Activated T-cell treated with anti-CD3 and anti-CD28 coated beads for 4 hours (primary cell): Measurements from ENCODE around the gene DHCR7.
A peak's percentile ranks its signal among the peaks of the same experiment; 100 is the strongest.

Experiments used
- DNase-seq: peaks from one replicate; pipeline ENCODE4 v3.0.0-alpha.2; 2020

DHCR7 gene

DNA sequence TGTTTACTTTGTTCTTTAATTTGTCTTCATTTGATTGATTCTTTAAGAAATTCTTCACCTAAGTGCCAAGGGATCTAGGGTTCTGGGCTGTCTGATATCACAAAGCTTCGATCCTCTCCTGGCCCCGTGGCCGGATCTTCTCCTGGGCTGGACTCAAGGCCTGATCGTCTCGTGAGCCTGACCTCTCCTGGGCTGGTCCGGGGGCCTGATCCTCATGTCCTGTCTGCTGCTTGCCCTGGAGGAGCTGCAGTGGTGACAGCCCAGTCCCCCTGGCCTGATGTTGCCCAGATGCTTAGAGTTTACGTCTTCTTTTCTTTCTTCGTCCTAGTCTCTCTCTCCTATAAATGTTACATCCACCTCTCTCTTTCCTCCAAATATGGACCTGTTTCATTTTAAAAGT, 8.1 kb upstream of the DHCR7 start:
- DNase-seq: no peak

DNA sequence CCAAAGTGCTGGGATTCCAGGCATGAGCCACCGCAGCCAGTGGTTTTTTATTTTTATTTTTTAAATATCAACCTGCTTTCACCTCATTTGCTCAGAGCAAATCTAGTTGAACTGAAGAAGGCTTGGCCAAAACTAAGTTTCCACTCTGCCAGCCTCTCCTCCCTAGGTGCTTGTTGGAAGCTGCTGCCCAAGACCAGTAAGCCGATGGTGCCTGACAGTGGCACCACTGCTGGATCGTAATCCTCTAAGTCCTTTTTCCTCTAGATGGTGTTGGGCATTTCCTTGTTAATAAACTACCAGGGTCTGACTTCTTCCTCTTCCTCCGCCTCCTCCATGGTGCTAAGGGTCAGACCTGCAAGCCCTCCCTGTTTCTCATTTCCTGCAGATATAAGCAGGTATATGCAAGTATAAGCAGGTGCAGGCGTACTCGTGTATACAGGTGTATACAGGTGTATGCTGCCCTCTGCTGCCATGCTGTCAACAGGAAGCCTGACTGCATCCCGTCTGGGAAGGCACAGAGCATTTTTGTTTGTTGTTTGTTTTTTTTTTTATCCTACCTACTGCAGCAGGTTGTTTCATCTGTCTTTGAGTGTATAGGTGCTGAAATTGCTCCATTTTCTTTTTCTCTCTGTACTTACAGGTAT, 6.4 kb upstream of the DHCR7 start:
- DNase-seq: peak; percentile 21

DNA sequence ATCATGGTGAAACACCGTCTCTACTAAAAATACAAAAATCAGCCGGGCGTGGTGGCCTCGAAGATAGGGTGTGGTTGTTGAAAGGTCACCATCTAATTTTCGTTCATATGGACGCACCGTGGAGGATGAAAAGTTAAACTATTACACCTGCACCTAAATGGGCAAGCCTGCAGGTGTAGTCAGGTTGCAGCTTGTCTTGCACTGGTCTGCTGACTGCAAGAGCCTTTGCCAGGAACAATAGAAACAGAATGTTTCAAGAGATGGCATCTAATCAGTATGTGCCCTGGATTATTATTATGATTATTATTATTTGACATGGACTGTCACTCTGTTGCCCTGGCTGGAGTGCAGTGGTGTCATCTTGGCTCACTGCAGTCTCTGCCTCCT, 5.7 kb upstream of the DHCR7 start:
- DNase-seq: no peak

DNA sequence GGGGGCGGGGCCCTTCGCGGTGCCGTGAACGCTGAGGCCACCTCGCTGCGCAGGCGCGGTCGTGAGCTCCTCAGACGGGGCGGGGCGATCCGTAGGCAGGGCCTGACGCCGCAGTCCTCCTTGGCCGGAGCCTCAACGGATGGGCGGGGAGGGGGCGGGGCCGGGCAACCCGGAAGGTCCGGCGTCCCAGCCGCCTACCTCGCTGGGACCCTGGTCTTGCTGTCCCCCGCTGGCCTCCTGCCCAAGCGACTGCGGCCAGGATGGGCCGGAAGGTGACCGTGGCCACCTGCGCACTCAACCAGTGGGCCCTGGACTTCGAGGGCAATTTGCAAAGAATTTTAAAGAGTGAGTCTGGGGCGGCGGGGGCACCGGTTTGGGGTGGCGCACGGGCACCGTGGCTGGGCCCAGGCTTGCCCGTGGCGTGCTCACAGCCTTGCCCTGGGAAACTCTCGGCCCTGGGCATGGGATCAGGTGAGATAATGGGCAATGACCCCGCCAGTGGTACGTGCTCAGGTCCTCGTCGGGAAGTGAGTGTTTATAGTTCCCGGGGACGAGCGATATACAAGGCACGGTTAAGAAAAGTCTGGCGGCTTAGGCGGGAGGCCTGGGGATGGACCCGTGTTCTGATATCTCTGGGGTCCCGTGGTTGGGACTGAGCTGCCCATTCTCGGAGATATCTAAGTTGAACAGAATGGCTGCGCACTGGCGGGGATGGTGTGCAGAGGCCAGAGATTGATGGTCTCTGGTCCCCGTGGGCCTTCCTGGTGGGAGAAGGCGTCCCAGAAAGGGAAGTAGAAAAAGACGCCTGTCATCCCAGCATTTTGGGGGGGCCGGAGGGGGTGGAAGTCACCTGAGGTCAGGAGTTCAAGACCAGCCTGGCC, 5.1 kb upstream of the DHCR7 start, which contains the start of gene NADSYN1:
Gene NADSYN1 (plus strand): TSS at position 167 of the 881 bp plus-strand sequence. CDS start 94 bp downstream, at position 261.
- peak; percentile 87 for DNase-seq

DNA sequence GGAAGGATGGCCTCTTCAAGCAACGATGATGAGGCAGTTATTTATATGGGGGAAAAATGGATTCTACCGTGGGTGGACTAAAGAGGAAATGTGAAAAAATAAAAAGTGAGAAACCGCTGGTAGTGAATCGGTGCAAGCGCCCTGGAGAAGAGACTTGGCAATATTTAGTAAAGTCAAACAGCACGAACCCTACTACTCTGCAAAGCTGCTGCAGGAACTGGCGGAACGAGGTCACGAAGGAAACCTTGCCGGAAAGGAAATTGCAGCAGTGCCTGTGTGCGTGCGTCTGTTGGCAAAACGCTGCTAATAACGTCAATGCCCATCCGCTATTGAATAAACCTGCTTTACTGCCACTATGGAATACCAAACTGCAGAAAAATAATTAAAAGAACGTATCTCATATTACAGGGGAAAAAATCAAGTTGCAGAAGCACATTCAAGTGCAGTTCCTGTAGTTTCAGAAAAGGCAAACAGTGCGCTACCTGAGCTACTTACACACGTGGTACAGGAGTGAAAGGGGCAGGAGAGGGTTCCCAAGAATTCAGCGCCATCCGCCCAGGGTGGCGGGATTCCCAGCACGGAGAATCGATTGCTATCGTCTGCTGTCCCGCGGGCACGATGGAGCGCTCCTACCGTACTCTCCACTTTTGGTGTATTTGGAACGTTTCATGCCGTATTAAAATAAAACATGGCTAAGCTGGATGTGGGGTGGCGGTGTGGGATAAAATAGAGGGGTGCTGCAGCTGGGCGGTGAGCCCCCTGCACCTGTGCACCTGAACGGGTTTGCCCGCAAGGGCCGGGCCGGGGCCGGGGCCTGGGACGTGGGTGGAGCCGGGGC, 4.2 kb upstream of the DHCR7 start:
- DNase-seq: no peak

DNA sequence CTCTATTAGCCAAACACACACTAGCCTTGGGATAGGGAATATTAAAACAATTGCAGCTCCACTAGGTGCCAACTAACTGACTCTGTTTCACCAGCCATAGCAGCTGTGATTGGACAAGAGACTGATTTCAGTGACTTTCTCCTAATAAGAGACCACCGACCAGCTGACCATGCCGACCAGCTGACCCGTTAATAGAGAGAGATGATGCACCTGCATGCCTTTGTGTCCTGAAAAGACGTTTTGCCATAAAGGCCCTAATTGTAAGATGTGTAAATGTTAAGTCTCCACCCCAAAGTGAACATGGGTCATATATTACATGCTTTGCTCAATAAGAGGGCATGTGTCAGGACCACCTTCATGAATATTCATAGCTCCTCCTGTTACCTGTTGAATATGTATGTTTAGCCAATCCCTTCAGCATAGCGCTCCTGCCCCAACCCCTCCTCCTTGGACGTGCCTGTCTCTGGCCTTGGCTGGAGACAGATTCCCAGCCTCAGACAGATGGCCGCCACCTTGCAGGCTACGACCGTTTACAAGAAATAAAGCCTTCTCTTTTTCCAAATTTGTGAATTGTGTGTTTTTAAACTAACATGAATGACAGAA, 3.5 kb upstream of the DHCR7 start:
- no peak for DNase-seq

DNA sequence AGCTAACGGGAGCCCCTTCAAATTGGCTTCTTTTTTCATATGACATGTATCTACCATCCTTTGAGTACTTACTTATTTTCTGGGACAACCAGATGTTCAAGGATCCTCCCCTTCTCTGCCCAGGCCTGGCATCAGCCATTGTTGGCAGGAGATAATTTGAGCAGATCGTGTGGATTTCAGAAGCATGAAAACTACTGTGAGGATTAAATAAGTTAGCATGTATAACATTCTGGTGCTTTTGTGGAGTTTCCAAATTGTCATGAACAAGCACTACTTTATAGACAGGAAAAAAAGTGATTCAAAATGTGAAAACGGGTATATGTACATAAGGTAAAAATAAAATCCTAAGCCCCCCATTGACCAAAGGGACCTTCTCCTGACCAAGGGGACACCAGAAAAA, 2.7 kb upstream of the DHCR7 start:
- no peak for DNase-seq

DNA sequence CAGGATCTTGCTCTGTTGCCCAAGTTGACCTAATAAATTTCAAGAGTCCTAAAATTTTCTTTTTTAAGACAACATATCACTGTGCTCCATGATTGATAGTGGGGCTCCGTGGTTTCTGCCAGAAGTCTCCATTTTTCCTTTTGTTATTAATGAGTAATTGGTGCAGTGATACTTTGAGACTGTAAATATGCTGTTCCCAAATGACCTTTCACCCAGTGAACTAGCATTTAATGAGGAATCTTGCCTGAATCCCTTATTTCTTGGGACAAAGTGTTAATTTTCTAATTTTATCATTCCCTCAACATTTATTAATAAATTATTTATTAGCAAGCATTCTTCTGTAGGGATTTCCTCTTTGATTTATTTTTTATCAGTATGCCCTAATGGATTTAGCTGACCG, 2.3 kb upstream of the DHCR7 start:
- DNase-seq: no peak

DNA sequence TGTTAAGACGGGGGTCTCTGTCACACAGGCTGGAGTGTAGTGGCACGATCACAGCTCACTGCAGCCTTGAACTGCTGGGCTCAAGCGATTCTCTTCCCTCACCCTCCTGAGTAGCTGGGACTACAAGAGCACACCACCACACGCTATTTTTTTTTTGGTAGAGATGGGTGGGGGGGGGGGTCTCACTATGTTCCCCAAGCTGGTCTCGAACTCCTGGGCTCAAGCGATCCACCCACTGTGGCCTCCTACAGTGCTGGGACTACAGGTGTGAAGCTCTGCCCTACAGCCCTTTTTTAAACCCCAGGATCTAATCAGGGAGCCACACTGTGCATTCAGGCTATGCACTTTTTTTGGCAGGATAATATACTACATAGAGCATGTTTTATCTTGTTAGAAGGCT, 1.4 kb upstream of the DHCR7 start:
- no peak for DNase-seq

DNA sequence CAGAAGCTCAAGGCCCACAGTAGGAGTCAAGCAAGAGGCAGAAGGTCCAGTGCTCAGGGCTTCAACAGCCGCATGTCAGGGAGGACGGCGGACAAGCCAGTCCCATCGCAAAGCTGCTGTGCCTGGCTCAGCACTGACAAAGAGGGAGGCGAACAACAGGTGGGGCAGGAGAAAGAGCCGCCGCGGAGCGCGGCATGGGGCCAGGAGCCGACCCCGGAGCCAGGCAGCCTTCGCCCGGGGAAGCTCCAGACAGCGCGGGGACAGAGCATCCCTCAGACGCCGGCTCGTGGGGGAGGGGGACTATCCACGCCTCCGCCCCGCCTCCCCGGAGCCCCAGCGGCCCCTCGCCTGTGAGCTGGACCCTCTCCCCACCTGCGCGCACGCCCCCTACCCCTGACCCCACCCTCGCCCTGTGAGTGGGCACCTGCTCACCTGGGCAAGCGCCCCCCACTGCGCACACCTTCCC, 369 bp downstream of the DHCR7 start:
- DNase-seq: peak; percentile 15

DNA sequence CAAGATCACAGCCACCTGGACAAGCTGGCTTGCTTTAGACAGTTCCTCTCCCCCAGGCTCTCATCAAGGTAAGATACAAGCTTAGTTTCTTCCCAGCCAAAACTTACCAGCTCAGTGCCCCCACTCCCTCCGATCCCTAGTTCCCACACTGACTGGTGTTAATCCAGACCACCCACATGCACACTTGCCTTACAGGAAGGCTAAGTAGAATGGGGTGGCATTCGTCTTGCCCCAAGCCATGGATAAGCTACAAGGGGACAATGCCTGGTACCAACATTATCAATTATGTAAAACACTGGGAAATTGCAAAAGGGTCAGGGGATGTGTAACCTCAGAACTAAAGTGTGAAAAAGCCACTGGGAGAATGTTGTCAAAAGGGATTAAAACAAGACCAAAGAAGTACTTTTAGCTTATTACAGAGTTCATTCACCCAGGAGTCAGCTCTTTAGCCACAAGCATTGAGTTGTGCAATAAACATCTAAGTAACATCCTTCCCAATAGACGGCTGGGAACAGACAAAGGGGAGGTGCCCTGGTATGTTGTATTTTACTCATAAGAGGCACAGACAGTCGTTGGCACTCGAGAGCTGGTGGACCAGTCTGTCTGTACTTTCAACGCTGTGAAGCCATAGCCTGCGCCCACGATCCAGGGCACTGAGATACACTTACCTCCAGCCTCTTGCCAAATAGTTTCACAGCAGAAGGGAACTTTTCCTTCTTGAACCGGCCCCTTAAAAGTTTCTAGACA, 1.1 kb downstream of the DHCR7 start:
- DNase-seq: no peak

DNA sequence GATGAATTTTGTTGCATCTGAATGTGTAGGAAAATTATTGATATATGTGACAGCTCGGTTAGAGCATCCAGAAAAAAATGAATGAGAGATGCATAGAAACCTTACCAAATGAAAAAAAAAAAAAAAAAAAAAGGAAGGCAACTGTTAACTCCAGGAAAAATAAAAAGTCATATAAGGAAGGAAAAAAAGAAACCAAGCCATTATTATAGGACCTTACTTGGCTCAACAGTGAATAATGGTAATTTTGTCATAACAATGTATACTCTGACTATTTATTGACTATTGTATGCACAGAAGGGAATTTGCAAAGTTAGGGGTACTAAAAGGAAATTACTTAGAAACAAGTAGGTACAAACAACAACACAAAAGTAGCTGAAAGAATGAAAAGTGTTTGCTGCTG, 2.0 kb downstream of the DHCR7 start:
- no peak for DNase-seq

DNA sequence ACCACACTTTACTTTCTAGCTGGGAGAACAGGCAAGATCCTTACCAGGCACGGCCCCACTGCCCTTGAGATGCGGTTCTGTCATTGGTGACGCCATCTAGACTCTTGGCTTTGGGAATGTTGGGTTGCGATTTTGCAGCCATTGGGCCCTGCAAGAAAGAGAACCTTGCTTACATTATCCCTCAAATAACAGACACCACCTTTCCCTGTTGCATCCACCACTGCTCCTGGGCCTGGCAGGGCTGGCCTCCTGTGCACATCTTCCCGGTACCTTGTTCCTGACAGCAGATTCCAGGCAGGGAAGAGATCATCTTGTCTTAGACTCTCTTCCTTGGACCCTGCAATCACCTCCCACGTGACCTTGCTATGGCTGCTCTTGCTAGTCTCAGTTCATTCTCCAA, 3.4 kb downstream of the DHCR7 start:
- no peak for DNase-seq

DNA sequence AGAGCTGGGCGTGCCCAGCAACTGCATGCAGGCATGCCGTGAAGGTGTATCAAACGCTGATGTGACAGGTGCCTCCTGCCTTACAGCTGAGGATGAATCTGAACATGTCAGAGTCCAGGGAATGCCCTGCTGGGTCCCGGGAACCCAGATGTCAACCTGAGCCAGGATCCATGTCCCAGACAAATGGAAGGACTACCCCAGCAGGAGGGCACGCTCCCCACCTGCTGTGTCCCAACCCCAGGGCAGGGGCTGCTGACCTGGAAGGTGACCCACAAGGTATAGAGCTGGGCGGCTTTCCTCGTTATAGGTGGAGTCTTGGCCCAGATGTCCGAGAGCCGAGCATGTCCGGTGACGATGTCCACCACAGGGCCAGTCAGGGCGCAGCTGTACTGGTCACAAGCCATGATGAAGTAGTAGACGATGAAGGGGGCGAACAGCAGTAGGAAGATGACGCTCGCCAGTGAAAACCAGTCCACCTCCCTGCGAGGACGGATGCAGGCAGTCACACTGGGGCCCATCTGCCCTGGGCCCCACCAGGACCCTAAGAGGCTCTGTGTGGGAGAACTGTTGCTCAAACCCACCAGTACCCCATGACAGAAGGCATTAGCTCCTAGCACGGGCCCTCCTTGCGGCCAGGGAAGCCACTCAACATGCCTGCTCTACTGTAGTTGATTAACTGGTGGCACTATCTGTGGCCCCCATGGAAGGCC, 4.3 kb downstream of the DHCR7 start:
- no peak for DNase-seq

DNA sequence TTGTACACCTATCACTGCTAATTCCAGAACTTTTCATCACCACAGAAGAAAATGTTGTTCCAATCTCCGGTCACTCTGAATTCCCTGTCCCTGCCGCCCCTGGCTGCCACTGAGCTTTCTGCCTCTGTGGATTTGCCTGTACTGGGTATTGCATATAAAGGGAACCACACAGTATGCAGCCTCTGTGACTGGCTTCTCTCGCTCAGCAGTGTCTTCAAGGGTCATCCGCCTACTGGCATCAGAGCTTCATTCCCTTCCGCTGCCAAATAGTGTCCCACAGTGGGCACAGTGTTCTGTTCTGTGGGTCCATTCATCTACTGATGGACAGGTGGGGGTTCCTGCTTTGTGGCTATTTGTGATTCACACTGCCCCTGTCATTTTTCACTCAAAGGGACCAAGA, 5.3 kb downstream of the DHCR7 start:
- no peak for DNase-seq

DNA sequence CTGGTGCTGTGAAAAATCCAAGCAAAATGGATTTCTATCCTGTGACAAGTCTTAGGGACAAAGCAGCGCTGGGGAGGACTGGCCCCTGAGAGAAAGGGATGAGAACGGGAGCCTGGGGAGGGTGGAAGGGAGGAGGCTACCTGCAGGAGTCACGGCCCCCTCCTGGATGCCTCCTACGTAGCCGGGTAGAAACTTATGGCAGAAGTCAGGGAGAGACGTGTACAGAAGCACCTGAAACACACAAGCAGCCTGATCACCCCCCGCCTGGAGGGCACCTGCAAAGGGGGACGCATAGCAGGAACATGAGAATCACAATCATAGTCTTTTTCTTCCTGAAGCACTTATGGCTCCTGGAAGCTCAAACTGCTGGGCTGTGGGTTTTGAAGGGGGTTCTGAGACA, 6.1 kb downstream of the DHCR7 start:
- DNase-seq: no peak

DNA sequence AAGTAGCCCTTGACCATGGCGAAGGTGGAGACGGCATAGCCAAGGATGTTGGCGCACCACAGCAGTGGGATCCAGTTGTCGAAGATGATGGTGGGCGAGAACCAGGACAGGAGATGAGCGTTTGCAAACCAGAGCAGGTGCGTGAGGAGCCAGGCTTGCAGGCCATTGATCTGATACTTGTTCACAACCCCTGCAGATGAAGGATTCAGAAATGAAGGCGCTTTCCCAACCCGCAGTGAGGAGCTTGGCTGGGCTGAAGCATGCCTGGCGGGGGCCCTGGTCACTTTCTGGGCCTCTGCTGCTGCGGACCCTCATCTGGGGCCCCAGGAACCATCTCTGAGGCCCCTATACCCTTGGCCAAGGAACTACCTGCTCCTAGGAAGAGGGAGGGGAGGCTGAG, 6.9 kb downstream of the DHCR7 start:
- no peak for DNase-seq

DNA sequence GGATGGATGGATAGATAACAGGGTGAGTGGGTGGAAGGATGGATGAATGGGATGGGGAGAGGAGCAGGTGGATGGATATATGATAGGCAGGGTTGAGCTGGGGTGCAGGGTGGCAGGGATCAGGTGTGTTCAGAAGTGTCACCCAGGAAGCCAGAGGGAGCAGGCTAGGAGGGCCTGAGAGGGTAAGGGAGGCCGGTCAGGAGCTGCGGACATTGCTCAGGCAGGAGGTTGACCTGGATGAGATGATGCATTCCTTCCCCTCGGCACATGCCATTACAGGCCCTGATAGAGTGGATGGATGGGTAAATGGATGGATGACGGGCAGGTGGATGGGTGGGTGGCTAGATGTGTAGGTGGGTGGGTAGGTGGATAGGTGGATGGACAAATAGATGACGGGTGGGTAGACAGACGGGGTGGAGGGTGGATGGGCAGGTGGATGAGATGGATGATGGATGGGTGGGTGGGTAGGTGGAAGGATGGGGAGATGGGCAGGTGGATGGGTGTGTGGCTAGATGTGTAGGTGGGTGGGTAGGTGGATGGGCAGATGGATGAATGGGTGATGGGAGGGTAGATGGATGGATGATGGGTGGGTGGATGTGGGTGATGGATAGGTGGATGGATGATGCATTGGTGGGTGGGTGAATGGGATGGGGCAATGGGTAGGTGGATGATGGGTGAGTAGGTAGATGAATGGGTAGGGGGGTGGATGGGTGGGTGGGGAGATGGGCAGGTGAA, 8.0 kb downstream of the DHCR7 start:
- DNase-seq: no peak

DNA sequence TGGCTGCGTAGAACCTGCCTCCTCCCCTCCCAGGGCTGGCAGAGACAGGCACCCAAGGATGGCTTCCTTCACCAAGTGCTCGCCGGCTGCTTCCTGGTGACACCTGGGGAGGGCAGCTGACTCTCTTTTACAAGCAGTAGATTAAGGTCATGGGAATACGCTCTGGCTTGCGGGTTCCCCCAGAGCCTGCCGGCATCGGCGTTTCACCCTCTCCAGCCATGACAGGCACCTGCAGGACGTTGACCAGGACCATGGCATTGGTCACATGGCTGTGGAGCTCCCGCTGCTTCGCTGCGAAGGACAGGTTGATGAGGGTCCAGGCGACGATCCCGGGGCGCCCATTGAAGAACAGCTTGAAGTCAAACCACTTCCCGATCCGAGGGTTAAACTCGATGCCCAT, 9.5 kb downstream of the DHCR7 start:
- DNase-seq: no peak

DNA sequence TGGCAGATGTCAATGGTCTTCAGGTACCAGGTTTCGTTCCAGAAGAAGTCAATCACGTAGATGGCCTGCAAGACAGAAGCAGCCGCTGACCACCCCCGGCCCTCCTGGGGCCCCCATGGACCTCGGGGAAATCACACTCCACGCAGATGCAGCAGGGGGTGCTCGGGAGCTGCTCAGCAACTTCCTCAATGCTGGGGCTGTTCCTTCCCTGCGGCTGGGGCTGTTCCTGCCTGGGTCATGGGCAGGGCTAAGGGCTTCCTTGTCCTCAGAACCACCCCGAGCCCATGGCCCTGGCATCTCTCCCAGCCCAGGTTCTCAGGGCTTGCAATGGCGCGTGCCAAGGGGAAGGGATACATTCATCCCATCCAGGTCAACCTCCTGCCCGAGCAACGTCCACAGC, 10.3 kb downstream of the DHCR7 start:
- DNase-seq: no peak

DNA sequence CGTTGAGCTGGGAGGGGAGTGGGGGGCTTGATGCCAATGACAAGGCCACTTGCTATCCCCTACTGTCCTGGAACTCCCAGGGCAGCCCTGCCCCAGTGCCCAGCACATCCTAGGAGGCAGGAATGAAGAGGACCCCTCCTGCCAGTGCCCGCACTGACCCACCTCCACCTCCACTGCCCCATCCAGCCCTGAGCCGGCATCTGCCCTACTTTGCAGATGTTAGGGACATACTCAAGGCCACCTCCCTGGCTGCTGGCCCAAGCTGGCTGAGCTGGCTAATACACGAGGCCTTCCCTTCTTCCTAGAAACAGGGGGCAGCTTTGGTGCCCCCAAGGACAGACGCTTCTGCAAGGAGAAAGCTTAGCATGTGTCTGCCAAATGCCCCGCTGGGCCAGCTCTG, 10.8 kb downstream of the DHCR7 start:
- DNase-seq: no peak
